DOHH2 (cell line): Measurements from ENCODE around the gene STARD4.

Source experiments
- CTCF ChIP-seq: fragments of 200-600 bp; sonication (generic); IDR thresholded peaks from one replicate; pipeline ENCODE4 v1.5.1; 2014; ENCODE audit warnings: antibody characterized with exemption, mild to moderate bottlenecking, low read depth, low read length; ENCODE audit not compliant: poor library complexity, severe bottlenecking
- EZH2phosphoT487 ChIP-seq: fragments of 200-600 bp; sonication (generic); IDR thresholded peaks from 2 replicates; pipeline ENCODE4 v1.6.1; 2017; ENCODE audit warnings: borderline replicate concordance, mild to moderate bottlenecking, antibody characterized with exemption, low read length, moderate library complexity, mixed read lengths

- TF ChIP-seq CTCF (no peak), EZH2phosphoT487 (no peak)
Measured at GRCh38 chr5:111509119-111509518, 3.2 kb downstream of the STARD4 start.
